Measurements from ENCODE around the gene DBF4B. TPM values are rescaled to one million over a fixed set of nuclear protein-coding genes. Genes with fewer than 3 reads are reported as not detected.
"Not testable (repeated sequence)": the region's sequence is repeated elsewhere in the genome, so short reads cannot be mapped to it uniquely, and the experiment has no call there.

The DBF4B gene
- total RNA-seq, 1 experiment from 2014 or later = 24.7 TPM

DNA sequence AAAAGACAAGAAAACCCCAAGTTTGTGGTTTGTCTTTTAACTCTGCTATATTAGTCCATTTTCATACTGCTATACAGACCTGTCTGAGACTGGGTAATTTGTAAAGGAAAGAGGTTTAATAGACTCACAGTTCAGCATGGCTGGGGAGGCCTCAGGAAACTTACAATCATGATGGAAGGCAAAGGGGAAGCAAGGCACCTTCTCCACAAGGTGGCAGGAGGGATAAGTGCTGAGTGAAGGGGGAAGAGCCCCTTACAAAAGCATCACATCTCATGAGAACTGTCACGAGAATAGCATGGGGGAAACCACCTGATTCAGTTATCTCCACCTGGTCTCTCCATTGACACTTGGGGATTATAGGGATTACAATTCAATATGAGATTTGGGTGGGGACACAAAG lies 36.8 kb downstream of the DBF4B start:
- Histone ChIP-seq H3K4me1 (ENCODE audit: insufficient read depth, low read length) (no peaks in the 10 kb centered on the region), H2BK20ac (ENCODE audit: low read depth, low read length, poor library complexity, severe bottlenecking) (no peak overlapping the region), H3K9ac (ENCODE audit: extremely low read depth, insufficient read length, low read length) (no peak overlapping the region), H3K23ac (ENCODE audit: insufficient read length, low read depth, low read length) (no peak overlapping the region), H3K23me2 (ENCODE audit: insufficient read length, low read depth, low read length, poor library complexity, severe bottlenecking) (no peaks in the 10 kb centered on the region), H2BK120ac (ENCODE audit: low read depth, low read length, poor library complexity, severe bottlenecking) (no peak overlapping the region), H3K79me2 (ENCODE audit: insufficient read depth, low read length) (no peaks in the 10 kb centered on the region), H2AK5ac (ENCODE audit: insufficient read length, low read length) (no peak overlapping the region), H2AFZ (ENCODE audit: low read length) (no peak overlapping the region), H3T11ph (ENCODE audit: low read length) (no peak overlapping the region), H3K4me2 (ENCODE audit: insufficient read depth, insufficient read length, low read length) (no peak overlapping the region), H3K14ac (ENCODE audit: insufficient read depth, low read length) (no peak overlapping the region), H4K8ac (replicated peaks; ENCODE audit: insufficient read length, low read depth, low read length) (no peak overlapping the region), H2BK15ac (ENCODE audit: low read depth, low read length) (no peak overlapping the region), H3K18ac (ENCODE audit: insufficient read length, low read depth, low read length) (no peak overlapping the region), H4K91ac (ENCODE audit: insufficient read length, low read depth, low read length) (no peak overlapping the region), H3K9me3 (ENCODE audit: control insufficient read depth, low read depth, low read length) (no peaks in the 10 kb centered on the region), H3K27ac (ENCODE audit: insufficient read length, low read depth, low read length) (no peak overlapping the region), H4K5ac (ENCODE audit: insufficient read length, low read depth, low read length) (no peak overlapping the region), H3K4ac (ENCODE audit: low read depth, low read length) (no peak overlapping the region), H3K79me1 (ENCODE audit: insufficient read depth, low read depth, low read length, poor library complexity, severe bottlenecking) (no peaks in the 10 kb centered on the region), H3K27me3 (ENCODE audit: insufficient read depth, low read length) (no peaks in the 10 kb centered on the region), H2BK5ac (ENCODE audit: insufficient read length, low read length) (no peak overlapping the region), H4K20me1 (ENCODE audit: control insufficient read depth, insufficient read depth, insufficient read length) (no peaks in the 10 kb centered on the region), H3K56ac (ENCODE audit: insufficient read length, low read depth, low read length) (no peak overlapping the region), H2BK12ac (ENCODE audit: insufficient read length, low read depth, low read length) (no peak overlapping the region)
- Mint-ChIP-seq H3K27ac (no peak overlapping the region), H3K4me3 (no peak overlapping the region), H3K4me1 (no peaks in the 10 kb centered on the region; a peak in 1 of 4 replicates), H3K9me3 (no peaks in the 10 kb centered on the region), H3K36me3 (ENCODE audit: insufficient read depth in 1 of 3, low read depth in 3 of 3) (peaks cover 16 to 60% (median 52%) of the 10 kb centered on the region in 3 experiments), H3K27me3 (ENCODE audit: low read depth) (no peaks in the 10 kb centered on the region)
- WGBS (ENCODE audit: extremely low coverage, insufficient read length, low lambda C conversion rate) = no CpG with 5 or more reads among the region's 1 CpG
- TF ChIP-seq, protein P1, sequence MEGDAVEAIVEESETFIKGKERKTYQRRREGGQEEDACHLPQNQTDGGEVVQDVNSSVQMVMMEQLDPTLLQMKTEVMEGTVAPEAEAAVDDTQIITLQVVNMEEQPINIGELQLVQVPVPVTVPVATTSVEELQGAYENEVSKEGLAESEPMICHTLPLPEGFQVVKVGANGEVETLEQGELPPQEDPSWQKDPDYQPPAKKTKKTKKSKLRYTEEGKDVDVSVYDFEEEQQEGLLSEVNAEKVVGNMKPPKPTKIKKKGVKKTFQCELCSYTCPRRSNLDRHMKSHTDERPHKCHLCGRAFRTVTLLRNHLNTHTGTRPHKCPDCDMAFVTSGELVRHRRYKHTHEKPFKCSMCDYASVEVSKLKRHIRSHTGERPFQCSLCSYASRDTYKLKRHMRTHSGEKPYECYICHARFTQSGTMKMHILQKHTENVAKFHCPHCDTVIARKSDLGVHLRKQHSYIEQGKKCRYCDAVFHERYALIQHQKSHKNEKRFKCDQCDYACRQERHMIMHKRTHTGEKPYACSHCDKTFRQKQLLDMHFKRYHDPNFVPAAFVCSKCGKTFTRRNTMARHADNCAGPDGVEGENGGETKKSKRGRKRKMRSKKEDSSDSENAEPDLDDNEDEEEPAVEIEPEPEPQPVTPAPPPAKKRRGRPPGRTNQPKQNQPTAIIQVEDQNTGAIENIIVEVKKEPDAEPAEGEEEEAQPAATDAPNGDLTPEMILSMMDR (conservative IDR thresholded peaks at IDR 0.05) = peak; percentile 45; the same call in 2 of the 3 replicates
- no peak for DNase-seq

DNA sequence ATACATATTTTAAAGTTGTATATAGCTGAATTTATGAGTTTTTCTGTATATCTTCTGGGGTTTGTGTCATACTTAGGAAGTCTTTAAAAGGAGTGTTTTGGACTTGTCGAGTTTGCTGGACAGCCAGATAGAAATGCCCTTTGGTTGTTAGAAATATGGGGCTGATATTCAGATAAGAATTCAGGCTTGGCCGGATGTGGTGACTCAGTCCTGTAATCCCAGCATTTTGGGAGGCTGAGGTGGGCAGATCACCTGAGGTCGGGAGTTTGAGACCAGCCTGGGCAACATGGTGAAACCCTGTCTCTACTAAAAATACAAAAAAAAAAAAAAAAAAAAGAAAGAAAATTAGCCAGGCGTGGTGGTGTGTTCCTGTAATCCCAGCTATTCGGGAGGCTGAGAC lies 37.3 kb downstream of the DBF4B start:
- not testable (repeated sequence) for H2BK12ac ChIP-seq (ENCODE audit: insufficient read length, low read depth, low read length); DNase-seq; H2AFZ ChIP-seq (ENCODE audit: low read length); H2BK5ac ChIP-seq (ENCODE audit: insufficient read length, low read length); H3T11ph ChIP-seq (ENCODE audit: low read length); H3K27ac ChIP-seq (ENCODE audit: insufficient read length, low read depth, low read length); H3K14ac ChIP-seq (ENCODE audit: insufficient read depth, low read length); H3K27me3 ChIP-seq (ENCODE audit: insufficient read depth, low read length); H3K79me1 ChIP-seq (ENCODE audit: insufficient read depth, low read depth, low read length, poor library complexity, severe bottlenecking); H3K4me3 Mint-ChIP-seq; H3K79me2 ChIP-seq (ENCODE audit: insufficient read depth, low read length); H3K18ac ChIP-seq (ENCODE audit: insufficient read length, low read depth, low read length); H2BK15ac ChIP-seq (ENCODE audit: low read depth, low read length); H3K9me3 ChIP-seq (ENCODE audit: control insufficient read depth, low read depth, low read length); H4K5ac ChIP-seq (ENCODE audit: insufficient read length, low read depth, low read length); H3K56ac ChIP-seq (ENCODE audit: insufficient read length, low read depth, low read length); H3K9me3 Mint-ChIP-seq; H3K4me2 ChIP-seq (ENCODE audit: insufficient read depth, insufficient read length, low read length); H3K23me2 ChIP-seq (ENCODE audit: insufficient read length, low read depth, low read length, poor library complexity, severe bottlenecking); H4K20me1 ChIP-seq (ENCODE audit: control insufficient read depth, insufficient read depth, insufficient read length); H4K8ac ChIP-seq (replicated peaks; ENCODE audit: insufficient read length, low read depth, low read length); H2AK5ac ChIP-seq (ENCODE audit: insufficient read length, low read length); H2BK120ac ChIP-seq (ENCODE audit: low read depth, low read length, poor library complexity, severe bottlenecking); H3K4me1 ChIP-seq (ENCODE audit: insufficient read depth, low read length); H3K27me3 Mint-ChIP-seq (ENCODE audit: low read depth); H3K9ac ChIP-seq (ENCODE audit: extremely low read depth, insufficient read length, low read length); H2BK20ac ChIP-seq (ENCODE audit: low read depth, low read length, poor library complexity, severe bottlenecking); H4K91ac ChIP-seq (ENCODE audit: insufficient read length, low read depth, low read length); H3K4ac ChIP-seq (ENCODE audit: low read depth, low read length); H3K27ac Mint-ChIP-seq; H3K23ac ChIP-seq (ENCODE audit: insufficient read length, low read depth, low read length); H3K4me1 Mint-ChIP-seq
- WGBS (ENCODE audit: extremely low coverage, insufficient read length, low lambda C conversion rate) = no CpG with 5 or more reads among the region's 5 CpGs
- peaks cover 17 to 60% (median 51%) of the 10 kb centered on the region in 3 experiments for H3K36me3 Mint-ChIP-seq (ENCODE audit: insufficient read depth in 1 of 3, low read depth in 3 of 3)

All from H9 (cell line).